Gastroesophageal sphincter (tissue), 4 donors: ENCODE data around the gene PRLR. TPM values are rescaled to one million over a fixed set of nuclear protein-coding genes. Genes with fewer than 3 reads are reported as not detected.

Experiments used
- ATAC-seq: fragments of 150-250 bp; one replicate; pipeline ENCODE4 v1.9.1; 2016; ENCODE audit warnings: mild to moderate bottlenecking, moderate library complexity
- H3K27ac ChIP-seq, 4 donors: fragments of 200-600 bp; sonication (generic) in 3 of 4; 1 replicate in 3 of 4; 2 replicates in 1 of 4; pipeline ENCODE4 v1.5.1; 2016 to 2019
- H3K27me3 ChIP-seq: fragments of 200-600 bp; sonication (generic); one replicate; pipeline ENCODE4 v1.5.1; 2019
- H3K36me3 ChIP-seq, 2 donors: fragments of 200-600 bp; sonication (generic); one replicate each; pipeline ENCODE4 v1.5.1; 2019; ENCODE audit warnings: control low read depth in 1 of 2
- H3K4me1 ChIP-seq, 3 donors: fragments of 200-600 bp; sonication (generic); 1 replicate in 2 of 3; 2 replicates in 1 of 3; pipeline ENCODE4 v1.5.1; 2016 to 2019; ENCODE audit warnings: control low read depth in 2 of 3
- H3K4me3 ChIP-seq, 2 donors: fragments of 200-600 bp; sonication (generic); one replicate each; pipeline ENCODE4 v1.5.1; 2019; ENCODE audit warnings: mild to moderate bottlenecking in 1 of 2, moderate library complexity in 1 of 2
- H3K9me3 ChIP-seq, 3 donors: fragments of 200-600 bp; sonication (generic); one replicate each; pipeline ENCODE4 v1.5.1; 2017 to 2019; ENCODE audit warnings: control low read depth in 2 of 3
- CTCF ChIP-seq, 4 experiments: fragments of 200-600 bp in 2 of 4; fragments of 450-650 bp in 2 of 4; sonication (generic) in 1 of 4; IDR thresholded peaks; one replicate each; pipeline ENCODE4 v1.5.1; 2017 to 2019; ENCODE audit warnings: antibody characterized with exemption in 4 of 4, mild to moderate bottlenecking in 2 of 4, moderate library complexity in 2 of 4
- EP300 ChIP-seq: sonication (generic); formaldehyde crosslinking; IDR thresholded peaks from one replicate; pipeline ENCODE4 v1.6.1; 2017; ENCODE audit warnings: antibody characterized with exemption, mild to moderate bottlenecking
- POLR2A ChIP-seq, 2 donors: fragments of 450-650 bp; IDR thresholded peaks; one replicate each; pipeline ENCODE4 v1.6.1; 2017; ENCODE audit warnings: antibody characterized with exemption in 2 of 2, mild to moderate bottlenecking in 2 of 2, moderate library complexity in 1 of 2
- POLR2AphosphoS5 ChIP-seq: sonication (generic); formaldehyde crosslinking; IDR thresholded peaks from one replicate; pipeline ENCODE4 v1.6.1; 2017; ENCODE audit warnings: antibody characterized with exemption
- WGBS, 2 donors: methylation state at CpG; one replicate each; pipeline ENCODE4 v1.1.5; 2018; ENCODE audit warnings: low coverage in 1 of 2; 5-methylcytosine and 5-hydroxymethylcytosine counted together
- total RNA-seq, 4 donors: library from RNA; depleted of rRNA; stranded (reverse); fragments of >200 nt; gene quantifications; one replicate each; pipeline ENCODE4 v1.1.0, GENCODE V29; 2016

PRLR gene
- total RNA-seq, 4 donors from 2014 or later: 0.16 to 1.4 (median 0.85) TPM

GRCh38 chr5:35164860-35165542 is 65.3 kb downstream of the PRLR start:
- Histone ChIP-seq H3K27me3 (no peaks in the 10 kb centered on the region), H3K36me3 (no peaks in the 10 kb centered on the region), H3K4me1 (no peaks in the 10 kb centered on the region), H3K9me3 (peaks cover 0 to 6% (median 0%) of the 10 kb centered on the region in 3 donors), H3K4me3 (no peak overlapping the region), H3K27ac (no peak overlapping the region)
- ATAC-seq: no peak
- 81 to 84% methylated on average over 2 to 4 of the region's 4 CpGs for WGBS, 2 donors
- TF ChIP-seq EP300 (no peak), CTCF (IDR thresholded peaks at IDR 0.05) (no peak), POLR2AphosphoS5 (no peak), POLR2A (IDR thresholded peaks at IDR 0.05) (no peak)

- H3K27ac ChIP-seq: no peak overlapping the region
- TF ChIP-seq EP300 (no peak), CTCF (IDR thresholded peaks at IDR 0.05) (no peak), POLR2A (IDR thresholded peaks at IDR 0.05) (no peak), POLR2AphosphoS5 (no peak)
- H3K36me3 ChIP-seq: no peaks in the 10 kb centered on the region
- no peaks in the 10 kb centered on the region for H3K4me1 ChIP-seq
- no peak overlapping the region for H3K4me3 ChIP-seq
- no peaks in the 10 kb centered on the region for H3K27me3 ChIP-seq
- no peak for ATAC-seq
- H3K9me3 ChIP-seq: peaks cover 0 to 6% (median 0%) of the 10 kb centered on the region in 3 donors
Measured at GRCh38 chr5:35163710-35164033, 66.6 kb downstream of the PRLR start.

GRCh38 chr5:35162848-35163709 is 67.2 kb downstream of the PRLR start:
- Histone ChIP-seq H3K27ac (no peak overlapping the region), H3K9me3 (peaks cover 0 to 6% (median 0%) of the 10 kb centered on the region in 3 donors), H3K4me3 (no peak overlapping the region), H3K27me3 (no peaks in the 10 kb centered on the region), H3K36me3 (no peaks in the 10 kb centered on the region), H3K4me1 (no peaks in the 10 kb centered on the region)
- no peak for ATAC-seq
- no peak for TF ChIP-seq CTCF (IDR thresholded peaks at IDR 0.05)
- no peak for TF ChIP-seq EP300
- TF ChIP-seq POLR2AphosphoS5: no peak
- TF ChIP-seq POLR2A (IDR thresholded peaks at IDR 0.05): no peak
- WGBS, 2 donors: 68 to 83% methylated on average over 2 to 8 of the region's 11 CpGs

GRCh38 chr5:35161652-35162273 is 68.5 kb downstream of the PRLR start:
- H3K36me3 ChIP-seq: no peaks in the 10 kb centered on the region
- H3K4me3 ChIP-seq: no peak overlapping the region
- 27 to 38% methylated on average over 7 of the region's 7 CpGs for WGBS, 2 donors
- H3K4me1 ChIP-seq: no peaks in the 10 kb centered on the region
- H3K27me3 ChIP-seq: no peaks in the 10 kb centered on the region
- peaks cover 0 to under 1% (median 0%) of the 10 kb centered on the region in 3 donors for H3K9me3 ChIP-seq
- TF ChIP-seq POLR2AphosphoS5 (no peak), CTCF (IDR thresholded peaks at IDR 0.05) (no peak), POLR2A (IDR thresholded peaks at IDR 0.05) (no peak), EP300 (no peak)
- no peak for ATAC-seq
- no peak overlapping the region for H3K27ac ChIP-seq
